ENCODE data around the gene TTC34. TPM values are rescaled to one million over a fixed set of nuclear protein-coding genes. Genes with fewer than 3 reads are reported as not detected.

Gene TTC34
- total and polyA plus RNA-seq, 10 of the 15 experiments (the other 5 are each of a cell fraction or from before 2014, with no cell fraction given), result 0.03 to 0.49 (median 0.05) TPM; not detected in 2

GRCh38 chr1:2788506-2789163 lies 12.9 kb downstream of the TTC34 start (continued):
- no peak for TF ChIP-seq USF2 (IDR thresholded peaks at IDR 0.05; ENCODE audit: borderline replicate concordance, low read depth, low read length)
- no peak for TF ChIP-seq SUZ12 (IDR thresholded peaks at IDR 0.05; ENCODE audit: unreplicated experiment)
- TF ChIP-seq IKZF2 (IDR thresholded peaks at IDR 0.05), result no peak
- TF ChIP-seq POLR2AphosphoS2 (IDR thresholded peaks at IDR 0.05; ENCODE audit: low read depth, low read length), result no peak
- no peak for TF ChIP-seq ZBED1 (IDR thresholded peaks at IDR 0.05; ENCODE audit: borderline replicate concordance)
- TF ChIP-seq BHLHE40 (IDR thresholded peaks at IDR 0.05; ENCODE audit: borderline replicate concordance in 1 of 2, low read depth in 2 of 2, low read length in 1 of 2), result no peak

GRCh38 chr1:2787163-2787911 lies 14.2 kb downstream of the TTC34 start:
- no peaks in the 10 kb centered on the region for H3K79me2 ChIP-seq (ENCODE audit: control insufficient read depth, insufficient read depth, low read length)
- TF ChIP-seq NBN (IDR thresholded peaks at IDR 0.05), result no peak
- no peak for TF ChIP-seq RB1 (IDR thresholded peaks at IDR 0.05; ENCODE audit: borderline replicate concordance)
- no peak for TF ChIP-seq RCOR1 (conservative IDR thresholded peaks at IDR 0.05; ENCODE audit: low read depth, low read length)
- TF ChIP-seq ZBTB11 (CRISPR knock-in tag; IDR thresholded peaks at IDR 0.05), result no peak
- TF ChIP-seq TCF7 (IDR thresholded peaks at IDR 0.05; ENCODE audit: borderline replicate concordance), result no peak
- no peak for TF ChIP-seq STAT3 (IDR thresholded peaks at IDR 0.05; ENCODE audit: low read depth, low read length)
- no peak for TF ChIP-seq TARDBP (IDR thresholded peaks at IDR 0.05; ENCODE audit: borderline replicate concordance)
- no peak for TF ChIP-seq YBX1 (IDR thresholded peaks at IDR 0.05)
- TF ChIP-seq CHD1 (IDR thresholded peaks at IDR 0.05; ENCODE audit: low read depth, low read length), result no peak
- TF ChIP-seq SMC3 (IDR thresholded peaks at IDR 0.05; ENCODE audit: borderline replicate concordance, low read length), result no peak
- no peak for TF ChIP-seq IRF4 (IDR thresholded peaks at IDR 0.05; ENCODE audit: low read depth, low read length)
- no peak for TF ChIP-seq ZSCAN29 (IDR thresholded peaks at IDR 0.05)
- no peak for TF ChIP-seq BHLHE40 (IDR thresholded peaks at IDR 0.05; ENCODE audit: borderline replicate concordance in 1 of 2, low read depth in 2 of 2, low read length in 1 of 2)
- no peak for TF ChIP-seq FOS (IDR thresholded peaks at IDR 0.05; ENCODE audit: borderline replicate concordance, extremely low read depth, insufficient read length)

More at GRCh38 chr1:2787163-2787911, 14.2 kb downstream of the TTC34 start:
- WGBS (ENCODE audit: insufficient coverage, insufficient replicate concordance, low lambda C conversion rate, missing lambda C conversion rate), result 41% methylated on average over 20 of the region's 26 CpGs
- no peaks in the 10 kb centered on the region for H3K27me3 ChIP-seq (replicated peaks in 1 of 2; ENCODE audit: control insufficient read depth in 2 of 2, insufficient read depth in 2 of 2, low read length in 1 of 2)
- in situ Hi-C loops (cut with MboI) (loop anchor here (25.0 kb wide), 1 partner anchor 825 kb away; no protein-coding TSS in a partner anchor), intact Hi-C loops (cut with micrococcal nuclease; ENCODE audit: unreplicated experiment) (no loop called here)
- POLR2A ChIA-PET, result no interaction called here
- peaks cover 1% of the 10 kb centered on the region; the same call in 2 of the 3 replicates for H3K9me3 ChIP-seq (replicated peaks; ENCODE audit: control insufficient read depth, insufficient read depth, low read length)
- H2AFZ ChIP-seq (ENCODE audit: control insufficient read depth, low read depth, low read length), result no peak overlapping the region
- no TSS peak for BruUV-seq (replicated peaks)
- H3K4me1 ChIP-seq (ENCODE audit: control insufficient read depth, insufficient read depth, low read length), result no peaks in the 10 kb centered on the region
- RAD21 ChIA-PET (ENCODE audit: unreplicated experiment), result interaction anchor here (1.3 to 1.4 kb wide), 2 partner anchors 232 to 373 kb away, joined by 3 to 4 read pairs; no protein-coding TSS in a partner anchor
- H3K4me3 ChIP-seq, result no peak overlapping the region
- H3K4me2 ChIP-seq (ENCODE audit: control insufficient read depth, insufficient read depth), result no peak overlapping the region
- H3K27ac ChIP-seq (ENCODE audit: control insufficient read depth, insufficient read depth), result no peak overlapping the region
- no peak for DNase-seq (ENCODE audit: low read depth, low spot score)
- CTCF ChIA-PET, result interaction anchor here (0.6 to 1.6 kb wide), 5 partner anchors 232 to 394 kb away, joined by 3 to 10 read pairs (median 3); partner anchors contain the start of gene TNFRSF14
- no peaks in the 10 kb centered on the region for H3K36me3 ChIP-seq (ENCODE audit: control insufficient read depth in 2 of 2, insufficient read depth in 2 of 2, low read length in 1 of 2)
- FAIRE-seq, result no peak
- SMC1A ChIA-PET (ENCODE audit: uncharacterized antibody, unreplicated experiment), result interaction anchor here (0.8 kb wide), 1 partner anchor 12 kb away, joined by 3 read pairs; no protein-coding TSS in a partner anchor
- H4K20me1 ChIP-seq (ENCODE audit: control insufficient read depth, insufficient read depth), result no peaks in the 10 kb centered on the region
- ATAC-seq, result no peak
- H3K9ac ChIP-seq (ENCODE audit: control insufficient read depth, insufficient read depth, low read length), result no peak overlapping the region

Measured in GM12878 (cell line).